Glutamatergic neuron (in vitro differentiated cells): ENCODE results near the gene PRKCH. TPM values are rescaled to one million over a fixed set of nuclear protein-coding genes. Genes with fewer than 3 reads are reported as not detected.
A peak's percentile ranks its signal among the peaks of the same experiment; 100 is the strongest.

Experiments used
- DNase-seq: peaks from one replicate; pipeline ENCODE4 v3.0.0; 2022
- H3K27ac Mint-ChIP-seq: one replicate; pipeline ENCODE4 v1.8.0; 2020; ENCODE audit warnings: mild to moderate bottlenecking, mixed read lengths, inconsistent platforms; ENCODE audit not compliant: unreplicated experiment
- H3K27me3 Mint-ChIP-seq: one replicate; pipeline ENCODE4 v1.8.0; 2020; ENCODE audit warnings: mild to moderate bottlenecking, moderate library complexity, mixed read lengths, inconsistent platforms; ENCODE audit not compliant: unreplicated experiment
- H3K36me3 Mint-ChIP-seq: one replicate; pipeline ENCODE4 v1.8.0; 2020; ENCODE audit warnings: mild to moderate bottlenecking, mixed read lengths, inconsistent platforms; ENCODE audit not compliant: unreplicated experiment
- H3K4me1 Mint-ChIP-seq: one replicate; pipeline ENCODE4 v1.8.0; 2020; ENCODE audit warnings: mild to moderate bottlenecking, low read depth, mixed read lengths, inconsistent platforms; ENCODE audit not compliant: unreplicated experiment
- H3K4me3 Mint-ChIP-seq: one replicate; pipeline ENCODE4 v1.8.0; 2020; ENCODE audit warnings: mild to moderate bottlenecking, mixed read lengths, inconsistent platforms; ENCODE audit not compliant: unreplicated experiment
- H3K9me3 Mint-ChIP-seq: one replicate; pipeline ENCODE4 v1.8.0; 2020; ENCODE audit warnings: mild to moderate bottlenecking, moderate library complexity, mixed read lengths, inconsistent platforms; ENCODE audit not compliant: unreplicated experiment
- CTCF ChIP-seq: fragments of 200-600 bp; sonication (generic); IDR thresholded peaks from one replicate; pipeline ENCODE4 v1.5.0; 2021; ENCODE audit not compliant: partially characterized antibody, unreplicated experiment
- long read RNA-seq: library from polyadenylated mRNA; unstranded; transcript quantifications from one replicate; pipeline ENCODE4 v2.0.0, GENCODE V29; 2020; ENCODE audit not compliant: unreplicated experiment
- total RNA-seq: library from RNA; stranded (reverse); fragmentation: NEBNext Ultra II Directional; extraction: Animal tissue kit (Norgen Biotek cat#: 25700); gene quantifications from one replicate; pipeline ENCODE4 v1.2.1, GENCODE V29; 2021; ENCODE audit not compliant: unreplicated experiment

Gene PRKCH
- 0.54 TPM for total RNA-seq
- long read RNA-seq, result 0 reads

- DNase-seq, result peak; percentile 50
- H3K4me1 Mint-ChIP-seq, result peaks cover 2% of the 10 kb centered on the region
- no peaks in the 10 kb centered on the region for H3K36me3 Mint-ChIP-seq
- peaks cover 9% of the 10 kb centered on the region for H3K27me3 Mint-ChIP-seq
- peaks cover 3% of the 10 kb centered on the region for H3K9me3 Mint-ChIP-seq
- TF ChIP-seq CTCF, result no peak
- peak within 1 kb of the TSS; percentile 74 for H3K4me3 Mint-ChIP-seq
- no peak within 1 kb of the TSS for H3K27ac Mint-ChIP-seq
Observed at GRCh38 chr14:61321385-61322010, at the start of gene PRKCH. Gene PRKCH, plus strand, starts transcription at chr14:61321579. Its CDS starts 523 bp downstream, at chr14:61322102.

- no peaks in the 10 kb centered on the region for H3K36me3 Mint-ChIP-seq
- DNase-seq, result no peak
- no peak overlapping the region for H3K4me3 Mint-ChIP-seq
- no peaks in the 10 kb centered on the region for H3K9me3 Mint-ChIP-seq
- no peak overlapping the region for H3K27ac Mint-ChIP-seq
- peaks cover 15% of the 10 kb centered on the region for H3K27me3 Mint-ChIP-seq
- no peaks in the 10 kb centered on the region for H3K4me1 Mint-ChIP-seq
- TF ChIP-seq CTCF, result no peak
Observed at GRCh38 chr14:61277232-61277631, 44.1 kb upstream of the PRKCH start.

- TF ChIP-seq CTCF, result no peak
- DNase-seq, result no peak
- no peak overlapping the region for H3K27ac Mint-ChIP-seq
- no peaks in the 10 kb centered on the region for H3K36me3 Mint-ChIP-seq
- H3K4me3 Mint-ChIP-seq, result no peak overlapping the region
- no peaks in the 10 kb centered on the region for H3K9me3 Mint-ChIP-seq
- H3K4me1 Mint-ChIP-seq, result no peaks in the 10 kb centered on the region
- H3K27me3 Mint-ChIP-seq, result peaks cover 15% of the 10 kb centered on the region
Observed at GRCh38 chr14:61277784-61278183, 43.6 kb upstream of the PRKCH start.

GRCh38 chr14:61279082-61279481 is 42.3 kb upstream of the PRKCH start:
- H3K27ac Mint-ChIP-seq, result no peak overlapping the region
- no peak overlapping the region for H3K4me3 Mint-ChIP-seq
- H3K4me1 Mint-ChIP-seq, result no peaks in the 10 kb centered on the region
- no peak for DNase-seq
- peaks cover 15% of the 10 kb centered on the region for H3K27me3 Mint-ChIP-seq
- no peaks in the 10 kb centered on the region for H3K9me3 Mint-ChIP-seq
- TF ChIP-seq CTCF, result no peak
- no peaks in the 10 kb centered on the region for H3K36me3 Mint-ChIP-seq

- TF ChIP-seq CTCF, result no peak
- H3K27me3 Mint-ChIP-seq, result peaks cover 15% of the 10 kb centered on the region
- H3K36me3 Mint-ChIP-seq, result no peaks in the 10 kb centered on the region
- H3K9me3 Mint-ChIP-seq, result no peaks in the 10 kb centered on the region
- H3K4me3 Mint-ChIP-seq, result peak overlapping the region; percentile 78
- H3K27ac Mint-ChIP-seq, result no peak overlapping the region
- no peak for DNase-seq
- no peaks in the 10 kb centered on the region for H3K4me1 Mint-ChIP-seq
Observed at GRCh38 chr14:61280092-61280525, 41.3 kb upstream of the PRKCH start.
